SHP77 treated with DMSO at 0.1 percent for 48 hours (cell line): ENCODE results near the gene COPS7A.

ENCODE experiments used
- DNase-seq: peaks from one replicate; lab custom pipeline; 2025; lab: John Stamatoyannopoulos, UW

COPS7A gene

GRCh38 chr12:6770094-6770493 lies 46.2 kb downstream of the COPS7A start:
- DNase-seq, result no peak

GRCh38 chr12:6770600-6770999 lies 46.8 kb downstream of the COPS7A start:
- no peak for DNase-seq

- DNase-seq, result no peak
Observed at GRCh38 chr12:6771091-6771495, 47.2 kb downstream of the COPS7A start.

- no peak for DNase-seq
Observed at GRCh38 chr12:6771509-6772330, 47.9 kb downstream of the COPS7A start.

- DNase-seq, result no peak
Observed at GRCh38 chr12:6772331-6772695, 48.5 kb downstream of the COPS7A start, which contains the start of gene LAG3. Gene LAG3, plus strand, starts transcription at chr12:6772520. Its CDS starts 333 bp downstream, at chr12:6772853.

- DNase-seq, result no peak
Observed at GRCh38 chr12:6772726-6773589, 49.1 kb downstream of the COPS7A start.

- no peak for DNase-seq
Observed at GRCh38 chr12:6773590-6774351, 49.9 kb downstream of the COPS7A start.

- DNase-seq, result no peak
Observed at GRCh38 chr12:6774499-6775062, 50.7 kb downstream of the COPS7A start.

- no peak for DNase-seq
Observed at GRCh38 chr12:6775185-6776174, 51.6 kb downstream of the COPS7A start.

GRCh38 chr12:6777386-6777785 lies 53.5 kb downstream of the COPS7A start:
- no peak for DNase-seq

- DNase-seq, result no peak
Observed at GRCh38 chr12:6778217-6778573, 54.3 kb downstream of the COPS7A start.

GRCh38 chr12:6778574-6779550 lies 55.0 kb downstream of the COPS7A start:
- DNase-seq, result peak; percentile 56

- DNase-seq, result no peak
Observed at GRCh38 chr12:6779708-6780432, 56.0 kb downstream of the COPS7A start.

- no peak for DNase-seq
Observed at GRCh38 chr12:6780573-6780972, 56.7 kb downstream of the COPS7A start.
